GM19372 (cell line): ENCODE results near the gene LPGAT1.

ENCODE experiments used
- ATAC-seq: cut with Tn5 transposase; IDR thresholded peaks from one replicate; pipeline ENCODE4 v1.9.1; 2021; ENCODE audit warnings: mild to moderate bottlenecking, low read depth, moderate library complexity; ENCODE audit not compliant: unreplicated experiment

The LPGAT1 gene

GRCh38 chr1:211764701-211765100 lies 65.9 kb downstream of the LPGAT1 start:
- ATAC-seq = no peak

- ATAC-seq = no peak
Measured at GRCh38 chr1:211762206-211762605, 68.4 kb downstream of the LPGAT1 start.

GRCh38 chr1:211761400-211761799 lies 69.2 kb downstream of the LPGAT1 start:
- ATAC-seq = no peak

- no peak for ATAC-seq
Measured at GRCh38 chr1:211756471-211757020, 74.0 kb downstream of the LPGAT1 start.

GRCh38 chr1:211753649-211754251 lies 76.8 kb downstream of the LPGAT1 start:
- no peak for ATAC-seq

GRCh38 chr1:211752951-211753486 lies 77.5 kb downstream of the LPGAT1 start:
- no peak for ATAC-seq

- no peak for ATAC-seq
Measured at GRCh38 chr1:211752317-211752716, 78.2 kb downstream of the LPGAT1 start.

- no peak for ATAC-seq
Measured at GRCh38 chr1:211751438-211751837, 79.1 kb downstream of the LPGAT1 start.

- no peak for ATAC-seq
Measured at GRCh38 chr1:211750599-211750998, 80.0 kb downstream of the LPGAT1 start.

- no peak for ATAC-seq
Measured at GRCh38 chr1:211749251-211749650, 81.3 kb downstream of the LPGAT1 start.

- no peak for ATAC-seq
Measured at GRCh38 chr1:211748810-211749209, 81.8 kb downstream of the LPGAT1 start.

GRCh38 chr1:211742889-211743529 lies 87.6 kb downstream of the LPGAT1 start:
- no peak for ATAC-seq

GRCh38 chr1:211742272-211742671 lies 88.3 kb downstream of the LPGAT1 start:
- ATAC-seq = no peak

GRCh38 chr1:211741788-211742187 lies 88.8 kb downstream of the LPGAT1 start:
- ATAC-seq = no peak

GRCh38 chr1:211741116-211741515 lies 89.4 kb downstream of the LPGAT1 start:
- no peak for ATAC-seq

- ATAC-seq = peak; percentile 47
Measured at GRCh38 chr1:211739671-211740411, 90.7 kb downstream of the LPGAT1 start.

GRCh38 chr1:211738691-211739301 lies 91.8 kb downstream of the LPGAT1 start:
- no peak for ATAC-seq

- ATAC-seq = no peak
Measured at GRCh38 chr1:211738096-211738690, 92.4 kb downstream of the LPGAT1 start.

- no peak for ATAC-seq
Measured at GRCh38 chr1:211737115-211738035, 93.2 kb downstream of the LPGAT1 start.
